HG03159 (cell line): ENCODE data around the gene CHST1.

Source experiments
- ATAC-seq: cut with Tn5 transposase; IDR thresholded peaks from one replicate; pipeline ENCODE4 v1.9.1; 2021; ENCODE audit warnings: mild to moderate bottlenecking, moderate library complexity; ENCODE audit not compliant: unreplicated experiment

Gene CHST1

GRCh38 chr11:45674481-45675190, 9.2 kb upstream of the CHST1 start:
- no peak for ATAC-seq

GRCh38 chr11:45673441-45673840, 8.0 kb upstream of the CHST1 start:
- ATAC-seq = no peak

DNA sequence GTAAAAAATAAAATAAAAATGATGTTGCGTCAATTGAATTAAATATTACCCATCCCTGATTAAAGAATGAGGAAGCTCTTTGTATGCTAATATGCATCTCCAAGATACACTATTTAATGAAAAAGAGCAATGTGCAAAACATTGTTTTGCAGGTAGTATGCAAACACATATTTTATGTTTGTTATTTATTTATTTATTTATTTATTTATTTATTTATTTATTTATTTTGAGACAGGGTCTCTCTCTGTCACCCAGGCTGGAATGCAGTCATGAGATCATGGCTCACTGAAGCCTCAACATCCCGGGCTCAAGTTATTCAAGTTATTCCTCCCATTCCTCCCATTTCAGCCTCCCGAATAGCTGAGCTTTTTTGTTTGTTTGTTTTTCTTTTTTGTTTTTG, 7.2 kb upstream of the CHST1 start:
- no peak for ATAC-seq

GRCh38 chr11:45671246-45672171, 6.1 kb upstream of the CHST1 start:
- ATAC-seq = no peak

DNA sequence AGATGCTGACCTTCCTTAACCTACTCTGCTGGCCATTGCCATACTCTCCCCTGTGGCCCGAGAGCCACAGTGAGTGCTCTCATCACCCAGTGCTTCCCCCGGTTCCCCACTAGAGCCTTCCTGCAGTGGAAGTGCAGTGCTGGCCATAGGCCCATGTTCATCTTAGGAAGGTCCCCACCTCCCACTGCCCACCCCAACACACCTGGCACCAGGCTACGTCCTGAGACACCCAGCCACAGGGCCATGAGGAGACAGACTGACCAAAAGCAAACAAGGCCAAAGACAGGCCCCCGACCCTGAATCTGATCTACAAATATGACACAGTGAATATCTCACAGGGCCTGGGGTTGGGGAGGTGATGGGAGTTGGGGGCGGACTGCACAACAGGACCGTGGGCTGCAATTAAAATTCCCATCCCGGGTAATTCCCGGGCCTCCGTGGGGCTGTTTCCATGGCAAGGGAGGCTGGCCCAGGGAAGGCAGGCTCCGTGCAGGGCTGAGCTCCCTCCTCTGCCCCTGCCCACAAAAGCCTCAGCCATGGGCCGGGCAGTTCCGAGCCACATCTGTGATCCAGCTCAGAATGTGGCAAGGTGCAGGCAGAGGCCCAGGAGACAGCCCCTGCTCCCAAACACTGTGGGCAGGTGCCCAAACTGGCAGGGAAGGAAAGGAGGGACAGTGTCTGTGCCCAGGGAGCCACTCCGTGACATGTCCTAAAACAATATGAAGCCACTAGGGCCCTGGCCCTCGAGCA, 5.1 kb upstream of the CHST1 start:
- no peak for ATAC-seq

GRCh38 chr11:45669956-45670355, 4.5 kb upstream of the CHST1 start:
- ATAC-seq = no peak

DNA sequence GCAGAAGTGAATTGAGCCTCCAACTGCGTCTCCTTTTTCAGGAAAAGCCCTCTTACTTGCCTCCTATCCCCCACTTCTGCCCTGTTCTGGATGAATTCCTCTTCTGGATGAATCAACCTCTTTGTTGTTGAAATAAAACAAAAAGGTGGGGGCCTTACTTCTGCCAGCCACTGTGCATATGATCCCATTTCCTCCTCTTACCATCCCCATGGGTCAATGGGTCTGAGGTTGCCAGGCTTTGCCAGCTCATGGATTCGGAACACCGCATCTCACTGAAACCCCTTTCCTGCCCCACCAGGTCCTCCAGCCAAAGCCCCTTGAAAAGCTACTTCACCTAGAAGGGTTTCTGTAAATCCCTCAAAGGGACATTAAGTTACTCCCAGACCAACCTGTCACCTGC, 3.7 kb upstream of the CHST1 start:
- ATAC-seq = no peak

DNA sequence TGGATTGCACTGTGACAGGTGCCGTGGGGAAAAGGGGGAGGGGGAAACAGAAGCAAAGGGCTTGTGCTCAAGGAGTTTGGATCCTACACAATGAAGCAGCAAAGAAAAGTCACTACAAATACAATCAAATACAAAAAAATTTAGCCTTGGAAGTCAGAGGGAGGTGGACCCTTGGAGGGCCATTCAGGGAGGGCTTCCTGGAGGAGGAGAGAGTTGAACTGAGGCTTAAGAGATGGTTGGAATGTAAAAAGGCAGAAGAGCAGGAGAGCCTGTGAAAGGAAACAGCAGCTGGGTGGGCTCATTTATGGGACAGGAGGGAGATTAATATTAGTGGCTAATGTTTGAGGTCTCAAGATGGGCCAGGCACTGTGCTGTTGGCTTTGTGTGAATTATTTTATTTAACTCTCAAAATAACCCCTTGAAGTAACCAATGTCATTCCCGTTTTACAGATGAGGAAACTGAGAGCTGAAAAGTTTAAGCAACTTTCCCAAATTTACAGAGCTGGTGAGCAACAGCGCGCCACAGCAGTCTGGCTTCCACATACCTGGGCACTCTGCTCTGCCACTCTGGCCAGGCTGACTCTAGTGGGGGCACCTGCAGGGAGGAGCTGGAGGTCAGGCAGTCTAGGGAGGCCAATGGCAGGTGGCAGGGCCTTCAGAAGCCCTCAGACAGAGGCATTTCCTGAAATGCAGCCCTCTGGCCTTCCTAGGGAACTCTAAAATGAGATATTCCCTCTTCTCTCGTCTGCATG, 2.7 kb upstream of the CHST1 start:
- no peak for ATAC-seq

DNA sequence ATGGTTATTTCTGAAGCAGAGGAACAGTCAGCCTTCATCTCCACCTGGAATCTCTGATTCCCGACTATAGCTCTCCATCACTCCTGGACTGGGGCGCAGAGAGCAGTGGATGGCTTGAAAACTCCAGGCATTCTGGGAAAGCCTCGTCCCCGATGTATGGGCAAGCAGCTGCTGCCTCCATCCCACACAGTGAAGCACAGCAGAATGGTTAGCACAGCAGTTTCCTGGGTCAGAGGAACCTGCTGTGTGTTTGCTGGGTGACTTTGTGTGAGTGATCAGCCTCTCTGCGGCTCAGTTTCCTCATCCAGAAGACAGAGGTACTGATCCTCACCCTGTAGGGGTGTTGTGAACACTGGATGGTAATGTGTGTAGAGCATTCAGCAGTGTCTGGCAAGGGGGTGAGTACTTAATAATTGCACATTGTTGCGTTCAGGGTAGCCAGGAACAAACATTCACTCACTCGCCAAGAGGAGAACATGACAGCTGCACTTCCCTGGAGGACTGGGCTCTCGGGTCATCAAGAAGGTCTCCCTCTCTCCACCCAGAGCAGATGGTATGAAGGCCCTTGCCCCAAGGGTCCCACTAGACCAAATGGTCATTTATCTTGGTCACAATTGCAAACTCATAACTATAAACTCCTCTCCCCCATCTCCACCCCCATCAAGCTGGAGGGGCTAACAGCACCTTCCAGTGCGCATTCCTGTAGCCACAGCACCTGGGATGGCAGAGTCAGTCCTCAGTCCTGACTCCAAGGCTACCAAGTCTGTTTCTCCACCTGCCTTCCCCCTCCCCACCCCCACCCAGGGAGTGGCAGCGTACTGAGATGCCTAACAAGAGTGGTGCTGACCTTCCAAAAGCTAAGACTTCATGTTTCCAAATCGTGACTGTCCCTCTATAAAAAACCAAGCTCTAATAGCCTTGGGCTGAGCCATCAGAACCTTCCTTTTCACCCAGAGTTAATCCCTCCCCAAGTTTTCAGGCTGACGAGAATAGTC, 1.5 kb upstream of the CHST1 start:
- no peak for ATAC-seq

- ATAC-seq = no peak
Measured at GRCh38 chr11:45665933-45666647, 668 bp upstream of the CHST1 start.

DNA sequence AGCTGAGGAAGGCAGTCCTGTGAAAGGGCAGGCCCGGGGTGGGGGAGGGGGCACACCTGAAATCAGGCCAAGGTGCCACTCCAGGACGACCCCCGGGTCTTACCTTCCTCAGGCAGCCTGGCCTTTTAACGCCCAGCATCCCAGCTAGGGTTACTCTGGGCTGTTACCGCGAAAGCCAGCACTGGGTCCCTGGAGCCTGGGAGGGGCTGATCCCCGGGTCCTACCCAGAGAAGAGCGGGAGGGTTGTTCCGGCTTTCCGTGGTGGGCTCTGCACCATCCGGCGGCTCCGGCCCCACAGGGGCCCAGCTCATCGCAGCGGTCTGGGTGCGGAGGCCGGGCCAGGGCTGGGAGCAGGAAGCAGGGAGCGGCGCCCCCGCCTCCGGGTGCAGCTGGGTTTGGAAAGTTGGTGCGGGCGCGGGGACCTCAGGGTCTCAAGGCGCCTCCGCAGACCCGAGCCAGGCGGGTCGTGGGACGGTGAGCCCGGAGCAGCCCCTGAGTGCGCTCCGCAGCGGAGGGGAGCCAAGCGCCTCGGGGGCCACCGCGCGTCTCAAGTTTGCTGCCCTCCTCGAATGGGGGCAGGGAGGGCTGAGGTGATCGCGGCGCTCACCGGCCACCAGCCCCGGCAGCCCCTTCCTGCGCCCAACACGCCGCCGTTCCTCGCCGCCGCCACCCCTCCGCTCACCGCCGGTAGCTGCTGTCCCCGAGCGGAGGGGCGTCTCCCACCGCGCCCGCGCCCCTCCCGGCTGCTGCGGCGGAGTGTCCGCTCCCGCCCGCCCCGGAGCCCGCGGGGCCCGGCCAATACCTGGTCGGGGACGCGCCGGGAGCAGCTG, 831 bp downstream of the CHST1 start:
- no peak for ATAC-seq

DNA sequence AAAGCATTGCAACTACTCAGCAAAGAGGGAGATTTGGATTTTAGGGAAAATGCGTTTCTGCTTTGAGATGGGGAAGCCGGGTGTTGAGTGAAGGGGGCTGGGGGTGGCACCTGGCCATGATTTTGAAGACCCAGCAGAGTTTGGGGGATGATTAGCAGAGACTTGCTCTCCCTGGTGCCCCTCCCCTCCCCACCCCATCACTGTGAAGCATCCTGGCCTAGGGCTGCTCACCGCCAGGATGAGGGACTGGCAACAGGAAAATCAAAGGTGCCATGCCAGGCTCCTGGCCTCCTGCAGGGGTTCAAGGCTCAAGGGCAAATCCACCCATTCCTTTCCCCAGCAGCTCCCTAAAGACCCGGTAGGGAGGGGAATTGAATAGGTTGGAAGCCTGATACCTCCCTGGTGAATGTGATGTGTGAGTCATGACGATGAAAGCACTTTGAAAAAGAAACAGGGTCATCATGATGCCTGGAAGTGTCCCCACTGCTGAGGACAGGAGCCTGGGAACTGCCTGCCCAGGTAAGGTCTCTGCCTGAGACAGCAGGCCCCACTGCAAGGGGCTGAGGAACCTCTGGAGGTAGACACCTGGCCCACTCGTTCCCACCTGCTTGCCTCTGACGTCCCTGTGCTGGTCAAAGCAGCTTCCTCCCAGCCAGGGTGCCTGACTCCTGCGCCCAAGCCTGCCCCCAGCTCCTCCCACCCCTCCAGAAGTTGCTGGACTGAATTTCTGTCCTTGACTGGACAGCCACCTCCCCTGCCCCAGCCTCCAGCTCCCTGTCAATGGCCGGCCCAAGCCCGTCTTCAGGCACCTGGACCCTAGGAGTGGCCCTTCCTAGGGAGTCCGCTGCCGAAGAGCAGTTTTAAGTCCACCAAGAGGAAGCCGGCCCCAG, 1.7 kb downstream of the CHST1 start:
- ATAC-seq = no peak

GRCh38 chr11:45662665-45663485, 2.5 kb downstream of the CHST1 start:
- ATAC-seq = no peak

DNA sequence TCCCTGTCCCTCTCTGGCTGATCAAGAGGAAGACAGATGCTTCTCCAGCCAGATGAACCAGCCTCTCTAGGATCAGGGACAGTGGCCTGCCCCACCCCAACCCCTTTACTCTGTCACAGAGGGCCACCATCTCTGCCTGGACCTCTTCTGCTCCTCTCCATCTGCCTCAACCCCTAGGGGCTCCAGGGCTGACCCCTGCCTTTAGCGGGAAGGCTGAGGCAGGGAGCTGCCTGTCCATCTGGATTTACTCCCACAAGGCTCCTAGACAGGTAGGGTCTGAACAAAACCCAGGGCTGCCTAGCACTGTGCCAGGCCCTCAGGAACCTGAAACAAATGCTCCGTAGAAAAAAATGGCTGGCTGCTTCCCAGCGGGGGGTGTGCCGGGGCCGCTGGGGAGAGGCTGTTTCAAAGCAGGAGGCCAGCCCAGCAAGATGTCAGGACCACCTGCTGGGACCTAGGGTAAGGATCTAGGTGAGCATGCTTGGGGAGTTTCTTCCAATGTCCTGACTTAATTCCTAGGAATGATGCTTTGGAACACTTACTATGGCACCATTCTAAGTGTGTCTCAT, 3.2 kb downstream of the CHST1 start:
- no peak for ATAC-seq

- ATAC-seq = no peak
Measured at GRCh38 chr11:45661439-45662055, 3.9 kb downstream of the CHST1 start.
